HCT116 (cell line): ENCODE data around the gene SLC13A3. TPM values are rescaled to one million over a fixed set of nuclear protein-coding genes. Genes with fewer than 3 reads are reported as not detected.

Source experiments
- ATAC-seq: fragments of 200-7000 bp; cut with Tn5 transposase; 2 replicates; pipeline ENCODE4 v1.9.1; 2020; ENCODE audit warnings: mild to moderate bottlenecking, moderate library complexity
- BruUV-seq: library from RNA; stranded (reverse); fragments of 400-500 nt; replicated peaks from 2 replicates; lab custom pipeline; 2021; lab: Mats Ljungman, UMichigan
- CTCF ChIA-PET: fragments of 300-600 bp; sonication (Branson Sonifier 250); formaldehyde crosslinking; loops from one replicate; lab custom pipeline; 2021; ENCODE audit warnings: antibody characterized with exemption; lab: Charles Lee
- POLR2A ChIA-PET: fragments of 300-600, 350-600 bp; sonication (Branson Sonifier 250); formaldehyde crosslinking; loops from one replicate; lab custom pipeline; 2021; ENCODE audit warnings: antibody characterized with exemption; lab: Charles Lee
- RAD21 ChIA-PET, 2 experiments: fragments of 300-600 bp; sonication (Branson Sonifier 250); formaldehyde crosslinking; loops; one replicate each; lab custom pipeline; 2023; ENCODE audit warnings: low total read pairs in 2 of 2; ENCODE audit not compliant: uncharacterized antibody in 2 of 2, unreplicated experiment in 2 of 2, low non-redundant PET in 1 of 2; lab: Charles Lee
- DNase-seq: peaks from one replicate; pipeline ENCODE4 v3.0.0-alpha.2; 2010; ENCODE audit warnings: low read depth, low spot score
- H2AFZ ChIP-seq: fragments of 200-600 bp; shearing (Covaris generic), sonication (generic); 2 replicates; pipeline ENCODE4 v1.6.1; 2017; ENCODE audit warnings: low read depth, mixed run types, mixed read lengths, antibody characterized with exemption, low read length; ENCODE audit not compliant: poor library complexity, severe bottlenecking
- H3K27ac ChIP-seq: 2 replicates; pipeline ENCODE4 v1.5.1; 2012; ENCODE audit warnings: low read depth, low read length
- H3K27me3 ChIP-seq: fragments of 200-600 bp; sonication (generic); 2 replicates; pipeline ENCODE4 v1.6.1; 2016; ENCODE audit warnings: mixed run types, low read length, mixed read lengths; ENCODE audit not compliant: insufficient read depth
- H3K36me3 ChIP-seq, 2 experiments: fragments of 200-500 bp in 1 of 2; fragments of 200-600 bp in 1 of 2; sonication (Bioruptor generic) in 1 of 2; sonication (generic) in 1 of 2; 2 replicates each; pipeline versions ENCODE4 v1.5.1 to v1.6.1; 2014 to 2016; ENCODE audit warnings: low read length in 2 of 2, inconsistent platforms in 1 of 2, mixed read lengths in 1 of 2, mixed run types in 1 of 2; ENCODE audit not compliant: insufficient read depth in 2 of 2, control insufficient read depth in 1 of 2
- H3K4me1 ChIP-seq, 2 experiments: fragments of 200-600 bp in 1 of 2; sonication (generic) in 1 of 2; 2 replicates each; pipeline versions ENCODE4 v1.5.1 to v1.6.1; 2012 to 2017; ENCODE audit warnings: low read length in 2 of 2, inconsistent platforms in 1 of 2, mild to moderate bottlenecking in 1 of 2, mixed read lengths in 1 of 2, mixed run types in 1 of 2, moderate library complexity in 1 of 2; ENCODE audit not compliant: insufficient read depth in 2 of 2, control insufficient read depth in 1 of 2
- H3K4me2 ChIP-seq: fragments of 200-600 bp; sonication (generic); 2 replicates; pipeline ENCODE4 v1.6.1; 2017; ENCODE audit warnings: mixed run types, low read length, mixed read lengths
- H3K4me3 ChIP-seq, 2 experiments: fragments of 200-600 bp in 1 of 2; sonication (generic) in 1 of 2; replicated peaks in 1 of 2; 2 replicates each; pipeline ENCODE4 v1.5.1; 2011 to 2016; ENCODE audit warnings: low read length in 2 of 2, control low read depth in 1 of 2, low read depth in 1 of 2, mild to moderate bottlenecking in 1 of 2, mixed read lengths in 1 of 2, mixed run types in 1 of 2
- H3K79me2 ChIP-seq: fragments of 200-600 bp; sonication (generic); 2 replicates; pipeline ENCODE4 v1.6.1; 2017; ENCODE audit warnings: mild to moderate bottlenecking, mixed run types, low read length, moderate library complexity, mixed read lengths; ENCODE audit not compliant: insufficient read depth
- H3K9ac ChIP-seq: fragments of 200-600 bp; sonication (generic); 2 replicates; pipeline ENCODE4 v1.6.1; 2016; ENCODE audit warnings: low read length, mixed read lengths
- H3K9me2 ChIP-seq: fragments of 200-600 bp; sonication (generic), shearing (Covaris generic); 2 replicates; pipeline ENCODE4 v1.6.1; 2017; ENCODE audit warnings: mixed run types, mild to moderate bottlenecking, moderate library complexity; ENCODE audit not compliant: insufficient read depth
- H3K9me3 ChIP-seq, 2 experiments: fragments of 200-500 bp in 1 of 2; fragments of 200-600 bp in 1 of 2; sonication (Bioruptor generic) in 1 of 2; sonication (generic) in 1 of 2; 2 replicates each; pipeline ENCODE4 v1.6.1; 2014 to 2017; ENCODE audit warnings: low read length in 2 of 2, mixed read lengths in 2 of 2, inconsistent platforms in 1 of 2, low read depth in 1 of 2, mild to moderate bottlenecking in 1 of 2, mixed run types in 1 of 2, moderate library complexity in 1 of 2; ENCODE audit not compliant: control insufficient read depth in 1 of 2, insufficient read depth in 1 of 2
- H4K20me1 ChIP-seq: fragments of 200-600 bp; sonication (generic), shearing (Covaris generic); 2 replicates; pipeline ENCODE4 v1.6.1; 2017; ENCODE audit warnings: mixed run types, mild to moderate bottlenecking, moderate library complexity; ENCODE audit not compliant: insufficient read depth
- CTCF ChIP-seq, 3 experiments: fragments of 200-600 bp in 1 of 3; sonication (generic) in 1 of 3; IDR thresholded peaks in 2 of 3; conservative IDR thresholded peaks in 1 of 3; 2 replicates each; pipeline ENCODE4 v1.5.1; 2012 to 2017; ENCODE audit warnings: low read depth in 2 of 3, low read length in 2 of 3, antibody characterized with exemption in 1 of 3, borderline replicate concordance in 1 of 3, control low read depth in 1 of 3, mild to moderate bottlenecking in 1 of 3, mixed read lengths in 1 of 3, mixed run types in 1 of 3, moderate library complexity in 1 of 3; ENCODE audit not compliant: insufficient read depth in 1 of 3
- EZH2 ChIP-seq: fragments of 200-600 bp; sonication (generic); IDR thresholded peaks from 2 replicates; pipeline ENCODE4 v1.6.1; 2017; ENCODE audit warnings: antibody characterized with exemption, mixed run types
- EZH2phosphoT487 ChIP-seq: fragments of 200-600 bp; IDR thresholded peaks from 2 replicates; pipeline ENCODE4 v1.6.1; 2018; ENCODE audit warnings: antibody characterized with exemption, borderline replicate concordance
- FOSL1 ChIP-seq: IDR thresholded peaks from 2 replicates; pipeline ENCODE4 v1.6.1; 2012; ENCODE audit warnings: low read depth
- JUND ChIP-seq: IDR thresholded peaks from 2 replicates; pipeline ENCODE4 v1.6.1; 2012
- POLR2A ChIP-seq: IDR thresholded peaks from 2 replicates; pipeline ENCODE4 v1.7.0; 2011; ENCODE audit warnings: borderline replicate concordance; ENCODE audit not compliant: insufficient read depth, insufficient read length; ENCODE audit errors: extremely low read depth
- POLR2AphosphoS5 ChIP-seq: IDR thresholded peaks from 2 replicates; pipeline ENCODE4 v1.6.1; 2011; ENCODE audit warnings: mild to moderate bottlenecking, low read depth, low read length, moderate library complexity
- SP1 ChIP-seq: IDR thresholded peaks from 2 replicates; pipeline ENCODE4 v1.6.1; 2012; ENCODE audit warnings: low read depth
- SRF ChIP-seq: IDR thresholded peaks from 2 replicates; pipeline ENCODE4 v1.6.1; 2012; ENCODE audit warnings: low read depth
- TCF7L2 ChIP-seq: IDR thresholded peaks from 2 replicates; pipeline ENCODE4 v1.7.0; 2011; ENCODE audit warnings: borderline replicate concordance, inconsistent platforms; ENCODE audit not compliant: insufficient read depth, insufficient read length; ENCODE audit errors: extremely low read depth
- ZBTB33 ChIP-seq: IDR thresholded peaks from 2 replicates; pipeline ENCODE4 v1.6.1; 2011; ENCODE audit warnings: mild to moderate bottlenecking, low read length, moderate library complexity; ENCODE audit not compliant: insufficient replicate concordance; ENCODE audit errors: extremely low read depth
- intact Hi-C: fragments of 100-400 bp; cut with micrococcal nuclease; formaldehyde crosslinking; loops from 2 replicates; pipeline ENCODE4 v1.10.0; 2022
- total RNA-seq: library from RNA; stranded (reverse); gene quantifications from one replicate; pipeline ENCODE4 v1.2.1, GENCODE V29; 2021; ENCODE audit not compliant: unreplicated experiment

The SLC13A3 gene
- total RNA-seq, 1 experiment from 2014 or later: not detected

- no TSS peak for BruUV-seq
- ATAC-seq: no peak
- DNase-seq: no peak
- ChIA-PET RAD21 (no interaction called here), POLR2A (no interaction called here), CTCF (interaction anchor here (0.9 kb wide), 1 partner anchor 10 kb away, joined by 3 read pairs; no protein-coding TSS in a partner anchor)
- Histone ChIP-seq H3K9me2 (no peaks in the 10 kb centered on the region), H3K36me3 (no peaks in the 10 kb centered on the region), H3K27ac (no peak overlapping the region), H3K9me3 (no peaks in the 10 kb centered on the region), H3K4me2 (no peak overlapping the region), H3K4me3 (no peak overlapping the region), H3K4me1 (no peaks in the 10 kb centered on the region), H2AFZ (no peak overlapping the region), H3K9ac (no peak overlapping the region), H3K79me2 (no peaks in the 10 kb centered on the region), H4K20me1 (no peaks in the 10 kb centered on the region), H3K27me3 (0 out of 2 replicates have a peak, but pooled peaks cover 6% of the 10 kb centered on the region)
- intact Hi-C loops: no loop called here
- TF ChIP-seq SP1 (no peak), ZBTB33 (no peak), POLR2AphosphoS5 (no peak), JUND (no peak), TCF7L2 (no peak), EZH2 (no peak), EZH2phosphoT487 (no peak), POLR2A (no peak), CTCF (IDR thresholded peaks at IDR 0.05 in 2 of 3, conservative IDR thresholded peaks at IDR 0.05 in 1 of 3; ENCODE audit: borderline replicate concordance in 1 of 3, insufficient read depth in 1 of 3, low read depth in 2 of 3, low read length in 2 of 3) (no peak), SRF (no peak), FOSL1 (no peak)
These were observed 99.5 kb downstream of the SLC13A3 start for GRCh38 chr20:46551522-46552381.
